Keratinocyte (primary cell): Measurements from ENCODE around the gene GSS. TPM values are rescaled to one million over a fixed set of nuclear protein-coding genes. Genes with fewer than 3 reads are reported as not detected.

Experiments used
- DNase-seq: peaks from one replicate; pipeline ENCODE4 v3.0.0-alpha.2; 2011; ENCODE audit warnings: low read depth, missing footprints, low spot score
- FAIRE-seq: peaks from 2 replicates; lab custom pipeline; 2011; peaks lifted over from hg19 to GRCh38; lab: Jason Lieb, UNC
- H2AFZ ChIP-seq: 2 replicates; pipeline ENCODE4 v1.6.0; 2012; ENCODE audit warnings: low read length, control low read depth, inconsistent platforms; ENCODE audit not compliant: control insufficient read depth
- H3K27ac ChIP-seq: 2 replicates; pipeline ENCODE4 v1.5.1; 2011; ENCODE audit warnings: low read length; ENCODE audit not compliant: control insufficient read depth, insufficient read depth
- H3K27me3 ChIP-seq: 3 replicates; pipeline ENCODE4 v1.6.0; 2011; ENCODE audit warnings: low read length; ENCODE audit not compliant: control insufficient read depth, insufficient read depth; ENCODE audit errors: extremely low read depth
- H3K36me3 ChIP-seq, 2 experiments: 2 replicates in 1 of 2; 3 replicates in 1 of 2; pipeline ENCODE4 v1.5.1; 2011; ENCODE audit warnings: low read length in 2 of 2, mild to moderate bottlenecking in 1 of 2; ENCODE audit not compliant: control insufficient read depth in 2 of 2, insufficient read depth in 2 of 2; ENCODE audit errors: extremely low read depth in 1 of 2
- H3K4me1 ChIP-seq: 3 replicates; pipeline ENCODE4 v1.5.1; 2011; ENCODE audit warnings: low read length; ENCODE audit not compliant: control insufficient read depth, insufficient read depth; ENCODE audit errors: extremely low read depth
- H3K4me2 ChIP-seq: 3 replicates; pipeline ENCODE4 v1.6.0; 2011; ENCODE audit warnings: low read depth, low read length; ENCODE audit not compliant: control insufficient read depth, insufficient read depth; ENCODE audit errors: extremely low read depth
- H3K4me3 ChIP-seq, 3 experiments: fragments of 200-600 bp in 1 of 3; sonication (generic) in 1 of 3; 2 replicates in 2 of 3; 3 replicates in 1 of 3; pipeline ENCODE4 v1.5.1; 2011 to 2016; ENCODE audit warnings: low read length in 3 of 3, mild to moderate bottlenecking in 3 of 3, control low read depth in 2 of 3, inconsistent platforms in 1 of 3, low read depth in 1 of 3, mixed read lengths in 1 of 3, mixed run types in 1 of 3, moderate library complexity in 1 of 3; ENCODE audit not compliant: control insufficient read depth in 2 of 3, insufficient read depth in 2 of 3; ENCODE audit errors: extremely low read depth in 1 of 3
- H3K79me2 ChIP-seq: 2 replicates; pipeline ENCODE4 v1.6.0; 2012; ENCODE audit warnings: low read length; ENCODE audit not compliant: control insufficient read depth, insufficient read depth
- H3K9ac ChIP-seq: 3 replicates; pipeline ENCODE4 v1.6.0; 2011; ENCODE audit warnings: low read length; ENCODE audit not compliant: control insufficient read depth, insufficient read depth; ENCODE audit errors: extremely low read depth
- H3K9me1 ChIP-seq: 3 replicates; pipeline ENCODE4 v1.6.0; 2011; ENCODE audit warnings: low read length; ENCODE audit not compliant: control insufficient read depth, insufficient read depth; ENCODE audit errors: extremely low read depth
- H3K9me3 ChIP-seq: 2 replicates; pipeline ENCODE4 v1.5.1; 2012; ENCODE audit warnings: low read depth, low read length; ENCODE audit not compliant: control insufficient read depth
- H4K20me1 ChIP-seq: 3 replicates; pipeline ENCODE4 v1.6.0; 2011; ENCODE audit warnings: low read length; ENCODE audit not compliant: control insufficient read depth, insufficient read depth; ENCODE audit errors: extremely low read depth
- EZH2 ChIP-seq: IDR thresholded peaks from one replicate; pipeline ENCODE4 v1.6.1; 2012; ENCODE audit warnings: inconsistent platforms, mild to moderate bottlenecking, low read length, moderate library complexity
- dilution Hi-C: fragments of 300-500 bp; cut with MboI; formaldehyde crosslinking; loops from one replicate; pipeline ENCODE4 v1.7.0; 2020; ENCODE audit warnings: low sequenced_read_pairs; ENCODE audit not compliant: extremely low pct_ligation_motif_present
- polyA plus RNA-seq, 5 experiments: library from polyadenylated mRNA; depleted of rRNA in 3 of 5; stranded (reverse) in 3 of 5; stranded (forward) in 1 of 5; unstranded in 1 of 5; fragments of >200 nt; gene quantifications; 1 replicate in 1 of 5; 2 replicates in 3 of 5; 3 replicates in 1 of 5; pipeline versions ENCODE4 v1.2.1 to v1.2.3, GENCODE V29; 2011 to 2012; ENCODE audit warnings: missing spikeins in 2 of 5, low read depth in 1 of 5, low replicate concordance in 1 of 5
- TF ChIP-seq, protein P1 (sequence below), 3 experiments: IDR thresholded peaks in 1 of 3; conservative IDR thresholded peaks in 1 of 3; optimal IDR thresholded peaks in 1 of 3; 2 replicates in 2 of 3; 3 replicates in 1 of 3; pipeline versions ENCODE3 to v1.5.1; 2011; ENCODE audit warnings: low read length in 3 of 3, mild to moderate bottlenecking in 3 of 3, moderate library complexity in 2 of 3, control low read depth in 1 of 3, inconsistent platforms in 1 of 3; ENCODE audit not compliant: insufficient read depth in 2 of 3; ENCODE audit errors: extremely low read depth in 1 of 3

The GSS gene
- polyA plus RNA-seq, 1 donor (not counting 4 experiments of a cell fraction or from before 2014, with no cell fraction given): 101 TPM

DNA sequence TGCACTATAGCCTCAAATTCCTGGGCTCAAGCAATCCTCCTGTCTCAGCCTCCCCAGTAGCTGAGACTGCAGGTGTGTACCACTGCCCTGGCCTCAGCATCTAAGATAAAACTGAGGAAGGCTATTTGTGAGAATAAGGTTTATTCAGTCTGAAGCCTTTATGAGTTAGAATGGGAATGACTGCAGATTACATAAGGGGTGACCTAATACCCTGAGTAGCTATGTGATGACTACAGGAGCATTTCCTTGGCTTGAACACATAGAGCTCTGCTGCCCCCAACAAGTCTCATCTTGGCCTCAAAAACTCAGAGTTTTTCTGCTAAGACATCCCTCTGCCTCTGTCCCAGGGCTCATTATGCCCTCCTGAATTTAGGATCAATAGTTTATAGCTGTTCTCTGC lies 7.6 kb downstream of the GSS start:
- Histone ChIP-seq H3K9me3 (no peaks in the 10 kb centered on the region), H3K79me2 (peaks cover 5% of the 10 kb centered on the region), H3K36me3 (peaks cover 4 to 12% of the 10 kb centered on the region in 2 experiments), H3K27me3 (no peaks in the 10 kb centered on the region), H3K4me1 (peaks cover 47% of the 10 kb centered on the region), H3K9me1 (peaks cover 2% of the 10 kb centered on the region), H3K4me3 (no peak overlapping the region), H2AFZ (no peak overlapping the region), H3K9ac (no peak overlapping the region), H3K4me2 (peak overlapping the region; percentile 30), H4K20me1 (no peaks in the 10 kb centered on the region), H3K27ac (peak overlapping the region; percentile 39)
- dilution Hi-C loops: no loop called here
- FAIRE-seq: peak; percentile 64
- no peak for DNase-seq
- TF ChIP-seq, protein P1, sequence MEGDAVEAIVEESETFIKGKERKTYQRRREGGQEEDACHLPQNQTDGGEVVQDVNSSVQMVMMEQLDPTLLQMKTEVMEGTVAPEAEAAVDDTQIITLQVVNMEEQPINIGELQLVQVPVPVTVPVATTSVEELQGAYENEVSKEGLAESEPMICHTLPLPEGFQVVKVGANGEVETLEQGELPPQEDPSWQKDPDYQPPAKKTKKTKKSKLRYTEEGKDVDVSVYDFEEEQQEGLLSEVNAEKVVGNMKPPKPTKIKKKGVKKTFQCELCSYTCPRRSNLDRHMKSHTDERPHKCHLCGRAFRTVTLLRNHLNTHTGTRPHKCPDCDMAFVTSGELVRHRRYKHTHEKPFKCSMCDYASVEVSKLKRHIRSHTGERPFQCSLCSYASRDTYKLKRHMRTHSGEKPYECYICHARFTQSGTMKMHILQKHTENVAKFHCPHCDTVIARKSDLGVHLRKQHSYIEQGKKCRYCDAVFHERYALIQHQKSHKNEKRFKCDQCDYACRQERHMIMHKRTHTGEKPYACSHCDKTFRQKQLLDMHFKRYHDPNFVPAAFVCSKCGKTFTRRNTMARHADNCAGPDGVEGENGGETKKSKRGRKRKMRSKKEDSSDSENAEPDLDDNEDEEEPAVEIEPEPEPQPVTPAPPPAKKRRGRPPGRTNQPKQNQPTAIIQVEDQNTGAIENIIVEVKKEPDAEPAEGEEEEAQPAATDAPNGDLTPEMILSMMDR (optimal IDR thresholded peaks at IDR 0.05 in 1 of 3, IDR thresholded peaks at IDR 0.05 in 1 of 3, conservative IDR thresholded peaks at IDR 0.05 in 1 of 3; ENCODE audit: extremely low read depth in 1 of 3, insufficient read depth in 2 of 3, low read length in 3 of 3): peak in 1 of 3 experiments; percentile 39
- no peak for TF ChIP-seq EZH2

DNA sequence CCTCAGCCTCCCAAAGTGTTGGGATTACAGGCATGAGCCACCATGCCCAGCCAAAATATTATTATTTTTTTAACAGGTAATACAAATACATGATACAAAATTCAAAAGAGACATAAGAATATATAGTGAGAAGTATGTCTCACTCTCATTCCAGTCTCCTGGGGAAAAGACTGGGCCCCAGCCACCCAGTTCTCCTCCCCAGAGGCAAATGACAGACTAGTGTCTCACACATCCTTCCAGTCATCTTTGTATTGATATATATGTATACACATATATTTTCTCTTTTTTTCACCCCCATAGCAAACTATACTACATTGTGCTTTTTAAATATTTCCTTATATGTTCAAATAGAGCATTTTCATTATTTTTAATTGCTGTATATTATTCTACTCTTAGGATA lies 8.3 kb downstream of the GSS start:
- Histone ChIP-seq H3K79me2 (peaks cover 5% of the 10 kb centered on the region), H3K4me2 (no peak overlapping the region), H2AFZ (no peak overlapping the region), H3K9ac (no peak overlapping the region), H3K27me3 (no peaks in the 10 kb centered on the region), H3K9me3 (no peaks in the 10 kb centered on the region), H3K4me1 (peaks cover 42% of the 10 kb centered on the region), H3K4me3 (no peak overlapping the region), H3K36me3 (peaks cover 10 to 19% of the 10 kb centered on the region in 2 experiments), H3K27ac (peak overlapping the region; percentile 39), H3K9me1 (peaks cover 2% of the 10 kb centered on the region), H4K20me1 (no peaks in the 10 kb centered on the region)
- dilution Hi-C loops: no loop called here
- DNase-seq (no peak), FAIRE-seq (no peak)
- no peak for TF ChIP-seq EZH2
- TF ChIP-seq, protein P1 (optimal IDR thresholded peaks at IDR 0.05 in 1 of 3, IDR thresholded peaks at IDR 0.05 in 1 of 3, conservative IDR thresholded peaks at IDR 0.05 in 1 of 3; ENCODE audit: extremely low read depth in 1 of 3, insufficient read depth in 2 of 3, low read length in 3 of 3): no peak
